Activated CD4-positive, alpha-beta T cell treated with anti-CD3 and anti-CD28 coated beads for 36 hours (primary cell): Measurements from ENCODE around the gene APAF1. TPM values are rescaled to one million over a fixed set of nuclear protein-coding genes. Genes with fewer than 3 reads are reported as not detected.

ENCODE experiments used
- ATAC-seq: fragments of 200-7000 bp; cut with Tn5 transposase; one replicate; pipeline ENCODE4 v1.10.0; 2021; ENCODE audit warnings: mild to moderate bottlenecking, moderate library complexity
- CTCF ChIA-PET: fragments of 350-600 bp; sonication (Branson Sonifier 250); formaldehyde crosslinking; loops from one replicate; lab custom pipeline; 2021; ENCODE audit warnings: antibody characterized with exemption; lab: Charles Lee
- POLR2A ChIA-PET: fragments of 350-600 bp; sonication (Branson Sonifier 250); formaldehyde crosslinking; loops from one replicate; lab custom pipeline; 2021; ENCODE audit warnings: antibody characterized with exemption, inconsistent platforms; lab: Charles Lee
- DNase-seq: peaks from one replicate; pipeline ENCODE4 v3.0.0-alpha.2; 2020
- H3K27ac Mint-ChIP-seq: one replicate; pipeline ENCODE4 v1.8.0; 2021; ENCODE audit warnings: mixed read lengths
- H3K27me3 Mint-ChIP-seq: one replicate; pipeline ENCODE4 v1.8.0; 2021; ENCODE audit warnings: mixed read lengths
- H3K36me3 Mint-ChIP-seq: one replicate; pipeline ENCODE4 v1.8.0; 2021; ENCODE audit warnings: low read depth, mixed read lengths
- H3K4me1 Mint-ChIP-seq: one replicate; pipeline ENCODE4 v1.8.0; 2021; ENCODE audit warnings: mixed read lengths
- H3K4me3 Mint-ChIP-seq: one replicate; pipeline ENCODE4 v1.8.0; 2021; ENCODE audit warnings: mild to moderate bottlenecking, moderate library complexity, mixed read lengths
- H3K9me3 Mint-ChIP-seq: one replicate; pipeline ENCODE4 v1.8.0; 2021; ENCODE audit warnings: low read depth, mixed read lengths
- intact Hi-C, 2 experiments: fragments of 100-400 bp; cut with DNase I in 1 of 2; cut with micrococcal nuclease in 1 of 2; formaldehyde crosslinking; loops; one replicate each; pipeline versions ENCODE4 v1.14.2 to v1.15.1; 2022 to 2024; cut with DNase I, micrococcal nuclease
- total RNA-seq, 2 experiments: library from RNA; stranded (reverse); gene quantifications; one replicate each; pipeline ENCODE4 v1.2.3, GENCODE V29; 2021

The APAF1 gene
- total RNA-seq, 2 experiments from 2014 or later = 16.5 to 17.4 TPM

- DNase-seq (peak; percentile 74), ATAC-seq (peak; percentile 94)
- Mint-ChIP-seq H3K27me3 (no peaks in the 10 kb centered on the region), H3K4me1 (peaks cover 6% of the 10 kb centered on the region), H3K9me3 (no peaks in the 10 kb centered on the region), H3K4me3 (no peak overlapping the region), H3K27ac (no peak overlapping the region), H3K36me3 (peaks cover 17% of the 10 kb centered on the region)
- intact Hi-C loops = loop anchor here (1.0 to 5.0 kb wide), 4 partner anchors 43 to 299 kb away; no protein-coding TSS in a partner anchor
- CTCF ChIA-PET = interaction anchor here (0.6 to 1.5 kb wide), 10 partner anchors 9 to 368 kb away, joined by 3 to 7 read pairs (median 3); no protein-coding TSS in a partner anchor
- POLR2A ChIA-PET = no interaction called here
Observed at GRCh38 chr12:98698603-98699463, 53.7 kb downstream of the APAF1 start.

- Mint-ChIP-seq H3K4me3 (no peak overlapping the region), H3K27ac (no peak overlapping the region), H3K36me3 (peaks cover 15% of the 10 kb centered on the region), H3K9me3 (no peaks in the 10 kb centered on the region), H3K4me1 (peaks cover 6% of the 10 kb centered on the region), H3K27me3 (no peaks in the 10 kb centered on the region)
- CTCF ChIA-PET = interaction anchor here (0.6 to 1.5 kb wide), 10 partner anchors 8 to 369 kb away, joined by 3 to 7 read pairs (median 3); no protein-coding TSS in a partner anchor
- intact Hi-C loops = loop anchor here (1.0 to 5.0 kb wide), 4 partner anchors 43 to 299 kb away; no protein-coding TSS in a partner anchor
- DNase-seq = no peak
- POLR2A ChIA-PET = no interaction called here
- ATAC-seq = no peak
Observed at GRCh38 chr12:98699586-98699985, 54.5 kb downstream of the APAF1 start.

- intact Hi-C loops = no loop called here
Observed at GRCh38 chr12:98701166-98701565, 56.1 kb downstream of the APAF1 start.

GRCh38 chr12:98709022-98709421 lies 63.9 kb downstream of the APAF1 start:
- no peak overlapping the region for H3K27ac Mint-ChIP-seq
- DNase-seq = no peak
- no peak for ATAC-seq
- POLR2A ChIA-PET = no interaction called here
- no peaks in the 10 kb centered on the region for H3K4me1 Mint-ChIP-seq
- H3K36me3 Mint-ChIP-seq = peaks cover 16% of the 10 kb centered on the region
- no peaks in the 10 kb centered on the region for H3K27me3 Mint-ChIP-seq
- no peak overlapping the region for H3K4me3 Mint-ChIP-seq
- intact Hi-C loops = no loop called here
- CTCF ChIA-PET = interaction anchor here (0.7 to 0.8 kb wide), 2 partner anchors 11 to 71 kb away, joined by 3 read pairs; no protein-coding TSS in a partner anchor
- H3K9me3 Mint-ChIP-seq = no peaks in the 10 kb centered on the region

More at GRCh38 chr12:98701166-98701565, 56.1 kb downstream of the APAF1 start:
- DNase-seq = no peak
- H3K27ac Mint-ChIP-seq = no peak overlapping the region
- peaks cover 8% of the 10 kb centered on the region for H3K36me3 Mint-ChIP-seq
- POLR2A ChIA-PET = no interaction called here
- no peak for ATAC-seq
- CTCF ChIA-PET = no interaction called here
- no peaks in the 10 kb centered on the region for H3K9me3 Mint-ChIP-seq
- peaks cover 6% of the 10 kb centered on the region for H3K4me1 Mint-ChIP-seq
- no peak overlapping the region for H3K4me3 Mint-ChIP-seq
- no peaks in the 10 kb centered on the region for H3K27me3 Mint-ChIP-seq

GRCh38 chr12:98714426-98714825 lies 69.3 kb downstream of the APAF1 start:
- ATAC-seq = no peak
- Mint-ChIP-seq H3K4me1 (no peaks in the 10 kb centered on the region), H3K27ac (no peak overlapping the region), H3K27me3 (no peaks in the 10 kb centered on the region), H3K4me3 (no peak overlapping the region), H3K36me3 (peaks cover 19% of the 10 kb centered on the region), H3K9me3 (no peaks in the 10 kb centered on the region)
- ChIA-PET CTCF (no interaction called here), POLR2A (no interaction called here)
- intact Hi-C loops = no loop called here
- no peak for DNase-seq

GRCh38 chr12:98719515-98720504 lies 74.7 kb downstream of the APAF1 start:
- DNase-seq = no peak
- Mint-ChIP-seq H3K36me3 (peaks cover 17% of the 10 kb centered on the region), H3K4me3 (no peak overlapping the region), H3K27me3 (no peaks in the 10 kb centered on the region), H3K27ac (no peak overlapping the region), H3K9me3 (no peaks in the 10 kb centered on the region), H3K4me1 (peaks cover 6% of the 10 kb centered on the region)
- intact Hi-C loops = no loop called here
- no peak for ATAC-seq
- CTCF ChIA-PET = interaction anchor here (0.6 to 2.0 kb wide), 6 partner anchors 9 to 279 kb away, joined by 3 to 8 read pairs (median 3); no protein-coding TSS in a partner anchor
- POLR2A ChIA-PET = no interaction called here

GRCh38 chr12:98721204-98721702 lies 76.2 kb downstream of the APAF1 start:
- ATAC-seq (no peak), DNase-seq (no peak)
- Mint-ChIP-seq H3K4me1 (peaks cover 11% of the 10 kb centered on the region), H3K9me3 (no peaks in the 10 kb centered on the region), H3K27ac (no peak overlapping the region), H3K36me3 (peaks cover 25% of the 10 kb centered on the region), H3K27me3 (no peaks in the 10 kb centered on the region), H3K4me3 (no peak overlapping the region)
- CTCF ChIA-PET = interaction anchor here (0.8 to 2.0 kb wide), 4 partner anchors 10 to 264 kb away, joined by 4 to 8 read pairs (median 4); no protein-coding TSS in a partner anchor
- POLR2A ChIA-PET = no interaction called here
- intact Hi-C loops = no loop called here

GRCh38 chr12:98724384-98725155 lies 79.5 kb downstream of the APAF1 start:
- H3K36me3 Mint-ChIP-seq = peaks cover 22% of the 10 kb centered on the region
- no peaks in the 10 kb centered on the region for H3K9me3 Mint-ChIP-seq
- peak overlapping the region; percentile 33 for H3K27ac Mint-ChIP-seq
- DNase-seq = no peak
- no peak overlapping the region for H3K4me3 Mint-ChIP-seq
- CTCF ChIA-PET = interaction anchor here (0.6 to 2.0 kb wide), 12 partner anchors 10 to 274 kb away, joined by 3 to 8 read pairs (median 3); no protein-coding TSS in a partner anchor
- intact Hi-C loops = no loop called here
- peak; percentile 67 for ATAC-seq
- POLR2A ChIA-PET = interaction anchor here (1.0 kb wide), 1 partner anchor 17 kb away, joined by 5 read pairs; no protein-coding TSS in a partner anchor
- H3K27me3 Mint-ChIP-seq = no peaks in the 10 kb centered on the region
- H3K4me1 Mint-ChIP-seq = peaks cover 11% of the 10 kb centered on the region

- Mint-ChIP-seq H3K27me3 (no peaks in the 10 kb centered on the region), H3K9me3 (no peaks in the 10 kb centered on the region), H3K4me3 (no peak overlapping the region), H3K4me1 (peaks cover 11% of the 10 kb centered on the region), H3K27ac (no peak overlapping the region), H3K36me3 (peaks cover 25% of the 10 kb centered on the region)
- ATAC-seq (peak; percentile 89), DNase-seq (peak; percentile 83)
- intact Hi-C loops = loop anchor here (1.0 to 2.0 kb wide), 4 partner anchors 18 to 273 kb away; no protein-coding TSS in a partner anchor
- CTCF ChIA-PET = interaction anchor here (0.7 to 2.0 kb wide), 9 partner anchors 12 to 273 kb away, joined by 3 to 8 read pairs (median 3); no protein-coding TSS in a partner anchor
- POLR2A ChIA-PET = interaction anchor here (1.0 kb wide), 1 partner anchor 16 kb away, joined by 5 read pairs; no protein-coding TSS in a partner anchor
Observed at GRCh38 chr12:98725476-98726247, 80.6 kb downstream of the APAF1 start.
